ENCODE results near the gene PHACTR1. TPM values are rescaled to one million over a fixed set of nuclear protein-coding genes. Genes with fewer than 3 reads are reported as not detected.

The PHACTR1 gene
- total RNA-seq, 1 donor: 0.43 TPM

- DNase-seq (ENCODE audit: low read depth): no peak
- no peak overlapping the region for H3K4me3 ChIP-seq (ENCODE audit: low read depth, low read length)
- TF ChIP-seq, protein P1, sequence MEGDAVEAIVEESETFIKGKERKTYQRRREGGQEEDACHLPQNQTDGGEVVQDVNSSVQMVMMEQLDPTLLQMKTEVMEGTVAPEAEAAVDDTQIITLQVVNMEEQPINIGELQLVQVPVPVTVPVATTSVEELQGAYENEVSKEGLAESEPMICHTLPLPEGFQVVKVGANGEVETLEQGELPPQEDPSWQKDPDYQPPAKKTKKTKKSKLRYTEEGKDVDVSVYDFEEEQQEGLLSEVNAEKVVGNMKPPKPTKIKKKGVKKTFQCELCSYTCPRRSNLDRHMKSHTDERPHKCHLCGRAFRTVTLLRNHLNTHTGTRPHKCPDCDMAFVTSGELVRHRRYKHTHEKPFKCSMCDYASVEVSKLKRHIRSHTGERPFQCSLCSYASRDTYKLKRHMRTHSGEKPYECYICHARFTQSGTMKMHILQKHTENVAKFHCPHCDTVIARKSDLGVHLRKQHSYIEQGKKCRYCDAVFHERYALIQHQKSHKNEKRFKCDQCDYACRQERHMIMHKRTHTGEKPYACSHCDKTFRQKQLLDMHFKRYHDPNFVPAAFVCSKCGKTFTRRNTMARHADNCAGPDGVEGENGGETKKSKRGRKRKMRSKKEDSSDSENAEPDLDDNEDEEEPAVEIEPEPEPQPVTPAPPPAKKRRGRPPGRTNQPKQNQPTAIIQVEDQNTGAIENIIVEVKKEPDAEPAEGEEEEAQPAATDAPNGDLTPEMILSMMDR (IDR thresholded peaks at IDR 0.05; ENCODE audit: insufficient read depth, low read depth, low read length): no peak
These were observed 372.9 kb downstream of the PHACTR1 start for GRCh38 chr6:13089296-13089994.

GRCh38 chr6:13091192-13091591 is 374.6 kb downstream of the PHACTR1 start:
- DNase-seq (ENCODE audit: low read depth): no peak
- TF ChIP-seq, protein P1 (IDR thresholded peaks at IDR 0.05; ENCODE audit: insufficient read depth, low read depth, low read length): no peak
- H3K4me3 ChIP-seq (ENCODE audit: low read depth, low read length): no peak overlapping the region

DNA sequence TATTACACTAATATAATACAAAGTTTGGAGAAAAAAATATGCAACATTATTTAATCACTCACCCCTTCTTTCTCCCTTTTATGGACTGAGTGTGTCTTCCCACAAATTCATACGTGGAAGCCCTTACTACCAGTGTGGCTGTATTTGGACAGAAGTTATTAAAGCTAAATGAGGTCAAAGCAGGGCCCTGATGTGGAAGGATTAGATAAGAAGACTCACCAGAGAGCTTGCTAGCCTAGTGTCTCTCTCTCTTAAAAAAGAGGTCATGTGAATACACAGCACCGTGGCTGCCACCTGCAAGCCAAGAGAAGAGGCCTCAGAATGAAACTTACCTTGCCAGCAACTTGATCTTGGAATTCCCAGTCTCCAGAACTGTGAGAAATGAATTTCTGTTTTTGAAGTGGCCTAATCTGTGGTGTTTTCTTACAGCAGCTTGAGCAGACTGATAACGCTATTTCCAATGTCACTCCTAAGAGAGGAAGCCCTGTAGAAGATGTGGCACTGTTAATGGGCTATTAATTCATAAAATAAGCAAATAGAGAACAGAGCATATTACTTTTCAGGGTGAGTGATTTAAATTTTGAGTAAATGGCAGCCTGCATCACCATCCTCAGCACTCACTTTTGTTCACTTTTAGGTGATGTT is 378.3 kb downstream of the PHACTR1 start:
- no peak for DNase-seq (ENCODE audit: low read depth)
- TF ChIP-seq, protein P1 (IDR thresholded peaks at IDR 0.05; ENCODE audit: insufficient read depth, low read depth, low read length): no peak
- no peak overlapping the region for H3K4me3 ChIP-seq (ENCODE audit: low read depth, low read length)

DNA sequence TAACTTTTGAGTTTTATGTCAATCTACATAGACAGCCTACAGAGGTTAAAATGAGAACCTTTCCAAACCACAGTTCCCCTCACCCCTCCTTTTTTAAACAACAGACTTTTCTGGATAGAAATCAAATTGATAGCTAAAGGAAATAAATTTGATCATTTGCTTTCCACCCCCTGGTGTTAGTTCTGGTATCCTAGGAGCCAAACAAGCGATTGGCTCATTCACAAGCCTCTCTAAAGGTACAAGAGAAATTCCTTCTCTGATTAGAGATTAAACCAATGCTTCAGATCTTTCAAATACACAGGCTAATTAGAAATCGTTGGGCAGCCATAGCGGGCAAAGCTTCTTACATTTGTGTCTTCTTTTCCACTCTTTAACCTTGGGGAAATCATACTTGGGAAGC is 379.5 kb downstream of the PHACTR1 start:
- no peak overlapping the region for H3K4me3 ChIP-seq (ENCODE audit: low read depth, low read length)
- DNase-seq (ENCODE audit: low read depth): no peak
- TF ChIP-seq, protein P1 (IDR thresholded peaks at IDR 0.05; ENCODE audit: insufficient read depth, low read depth, low read length): no peak

DNA sequence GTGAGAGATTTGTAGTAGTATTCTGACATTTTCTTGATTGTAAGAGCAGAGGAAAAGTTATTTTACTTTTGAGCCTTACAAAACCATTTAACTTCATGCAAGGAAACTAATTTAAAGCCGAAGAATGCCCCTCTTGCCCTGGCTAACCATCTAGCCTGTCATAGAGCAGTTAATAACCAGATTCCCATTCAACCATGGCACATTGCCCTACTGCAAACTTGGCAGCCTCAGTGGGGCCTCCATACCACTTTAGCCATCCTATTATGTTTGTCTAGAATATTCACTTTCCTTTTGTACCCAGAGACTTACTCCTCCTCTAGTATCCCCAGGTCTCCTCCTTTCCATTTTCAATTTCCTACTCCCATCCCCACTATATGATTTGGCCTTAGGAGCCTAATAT is 380.9 kb downstream of the PHACTR1 start:
- no peak for DNase-seq (ENCODE audit: low read depth)
- TF ChIP-seq, protein P1 (IDR thresholded peaks at IDR 0.05; ENCODE audit: insufficient read depth, low read depth, low read length): no peak
- no peak overlapping the region for H3K4me3 ChIP-seq (ENCODE audit: low read depth, low read length)

DNA sequence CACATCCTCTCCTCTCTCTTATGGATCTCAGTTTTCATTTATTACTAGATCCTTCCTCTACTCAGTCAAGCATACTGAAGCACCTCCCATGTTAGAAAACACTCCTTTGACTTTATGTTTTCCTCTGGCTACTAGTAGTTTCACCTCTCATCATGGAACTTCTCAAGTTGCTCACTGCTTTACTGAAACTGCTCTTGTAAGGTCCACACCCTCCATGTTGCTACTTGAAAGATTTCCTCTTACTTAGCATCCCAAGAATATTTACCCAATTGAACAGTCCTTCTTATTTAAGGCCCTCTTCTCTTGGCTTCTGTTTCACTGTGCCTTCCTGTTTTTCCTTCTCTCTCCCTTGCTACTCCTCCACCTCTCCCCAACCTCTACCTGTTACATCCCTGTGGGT is 381.4 kb downstream of the PHACTR1 start:
- TF ChIP-seq, protein P1 (IDR thresholded peaks at IDR 0.05; ENCODE audit: insufficient read depth, low read depth, low read length): no peak
- DNase-seq (ENCODE audit: low read depth): no peak
- H3K4me3 ChIP-seq (ENCODE audit: low read depth, low read length): no peak overlapping the region
